GM10847 (cell line): Measurements from ENCODE around the gene RANBP1.

Experiments used
- POLR2A ChIP-seq: IDR thresholded peaks from 2 replicates; pipeline ENCODE4 v1.6.1; 2011; ENCODE audit not compliant: insufficient read length; ENCODE audit errors: extremely low read depth

RANBP1 gene

DNA sequence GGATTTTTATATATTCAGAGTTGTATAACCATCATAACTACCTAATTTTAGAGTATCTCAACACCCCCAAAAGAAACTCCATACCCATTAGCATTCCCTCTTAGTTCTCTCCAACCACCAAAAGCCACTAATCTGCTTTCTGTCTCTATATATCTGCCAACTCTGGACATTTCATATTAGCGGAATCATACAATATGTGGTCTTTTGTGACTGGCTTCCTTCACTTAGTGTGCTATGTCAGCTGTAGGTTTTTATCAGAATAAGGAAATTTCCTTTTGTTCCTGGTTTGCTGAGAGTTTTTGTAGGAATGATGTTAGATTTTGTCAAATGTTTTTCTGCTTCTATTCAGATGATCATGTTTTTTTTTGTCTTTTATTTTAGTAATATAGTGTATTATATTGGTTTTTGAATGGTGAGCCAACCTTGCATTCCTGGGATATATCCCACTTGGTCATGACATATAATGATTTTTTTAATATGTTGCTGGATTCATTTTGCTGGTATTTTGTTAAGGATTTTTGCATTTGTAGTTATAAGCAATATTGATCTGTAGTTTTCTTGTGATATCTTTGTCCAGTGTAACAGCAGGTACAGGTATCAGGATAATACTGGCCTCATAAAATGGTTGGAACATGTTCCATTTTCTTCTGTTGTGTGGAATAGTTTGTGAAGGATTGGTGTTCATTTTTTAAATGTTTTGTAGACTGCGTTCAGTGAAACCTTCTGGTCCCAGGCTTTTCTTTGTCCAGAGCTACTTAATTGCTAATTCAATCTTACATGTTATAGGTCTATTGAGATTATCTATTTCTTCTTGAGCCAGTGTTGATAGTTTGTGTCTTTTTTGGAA, 19.1 kb upstream of the RANBP1 start:
- no peak for TF ChIP-seq POLR2A

- TF ChIP-seq POLR2A, result no peak
These were observed 16.7 kb upstream of the RANBP1 start for GRCh38 chr22:20099099-20099711.

DNA sequence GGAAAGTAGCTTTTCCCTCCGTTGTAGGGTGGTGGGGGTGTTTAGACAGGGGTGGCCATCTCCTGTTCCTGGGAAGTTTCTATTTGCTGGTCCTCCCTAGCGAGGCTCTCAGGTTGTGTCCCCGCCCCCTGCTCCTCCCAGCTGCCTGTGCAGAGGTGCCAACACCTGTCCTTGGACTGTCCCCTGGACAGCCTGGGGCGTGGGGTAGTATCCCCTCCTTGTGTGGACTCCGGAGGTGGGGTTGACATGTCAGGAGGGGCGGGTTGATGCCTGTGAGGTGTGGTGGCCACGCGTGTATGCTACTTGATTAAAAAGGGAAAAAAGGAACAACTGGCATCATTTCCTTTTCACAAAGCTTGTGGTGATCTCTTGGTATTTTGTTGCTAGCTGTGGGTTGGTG, 14.3 kb upstream of the RANBP1 start:
- no peak for TF ChIP-seq POLR2A

DNA sequence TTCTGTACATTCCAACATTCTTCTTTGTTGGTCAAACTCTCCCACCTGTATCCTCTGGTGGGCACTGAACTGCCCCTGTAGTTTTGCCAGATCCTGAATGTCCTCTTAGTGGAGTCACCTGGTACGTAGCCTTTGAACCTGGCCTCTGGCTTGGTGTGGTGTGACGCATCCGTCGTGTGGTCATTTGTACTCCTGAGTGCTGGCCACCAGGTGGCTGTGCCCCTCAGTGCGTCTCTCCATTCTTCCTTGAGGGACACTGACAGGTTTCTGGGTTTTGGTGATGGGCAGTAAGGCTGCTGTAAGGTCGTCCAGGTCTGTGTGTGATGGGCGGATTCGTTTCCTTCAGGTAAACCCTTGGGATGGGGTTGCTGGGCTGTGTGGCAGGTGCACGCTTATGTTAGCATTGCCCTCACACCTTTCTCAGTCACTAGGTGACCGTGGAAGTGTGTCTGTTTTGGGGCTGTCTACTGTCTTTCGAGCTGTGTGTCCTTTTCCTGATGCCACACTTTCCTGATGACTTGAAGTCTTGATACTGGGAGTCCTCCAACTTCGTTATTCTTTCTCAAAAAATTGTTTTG, 13.6 kb upstream of the RANBP1 start:
- TF ChIP-seq POLR2A, result no peak

DNA sequence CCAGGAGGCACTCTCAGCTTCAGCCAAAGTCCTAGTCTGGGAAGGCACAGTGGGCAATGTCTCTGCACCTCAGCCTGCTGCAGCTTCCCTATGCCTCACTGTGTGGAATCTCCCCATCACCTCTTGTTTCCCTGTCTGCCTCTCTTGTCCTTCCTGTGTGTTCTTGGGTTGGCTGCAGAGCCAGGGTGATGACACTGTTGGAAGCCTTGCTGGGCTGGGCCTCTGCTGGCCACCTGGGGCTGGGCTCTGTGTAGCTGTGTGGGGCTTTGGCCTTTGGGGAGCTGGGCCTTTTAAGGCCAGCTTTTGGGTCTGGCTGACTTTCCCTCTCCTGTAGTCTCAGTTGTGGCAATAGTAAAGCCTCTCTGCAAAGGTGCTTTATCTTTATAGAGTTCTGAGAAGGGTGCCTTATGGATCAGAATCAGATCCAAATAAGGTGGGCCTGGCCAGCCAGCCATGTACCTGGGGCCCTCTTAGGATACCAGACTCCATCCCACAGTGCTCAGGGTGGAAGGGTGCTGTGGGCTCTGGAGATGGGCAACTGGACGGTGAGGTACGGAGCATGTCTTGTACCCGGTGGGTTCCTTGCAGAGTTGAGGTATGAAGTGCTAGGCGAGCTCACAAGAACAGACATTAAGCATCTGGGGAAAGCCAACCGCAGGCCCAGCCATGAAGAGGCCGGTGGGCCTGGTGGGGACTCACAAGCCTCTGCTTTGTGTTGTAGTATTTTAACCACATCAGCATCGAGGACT, 10.3 kb upstream of the RANBP1 start:
- no peak for TF ChIP-seq POLR2A

DNA sequence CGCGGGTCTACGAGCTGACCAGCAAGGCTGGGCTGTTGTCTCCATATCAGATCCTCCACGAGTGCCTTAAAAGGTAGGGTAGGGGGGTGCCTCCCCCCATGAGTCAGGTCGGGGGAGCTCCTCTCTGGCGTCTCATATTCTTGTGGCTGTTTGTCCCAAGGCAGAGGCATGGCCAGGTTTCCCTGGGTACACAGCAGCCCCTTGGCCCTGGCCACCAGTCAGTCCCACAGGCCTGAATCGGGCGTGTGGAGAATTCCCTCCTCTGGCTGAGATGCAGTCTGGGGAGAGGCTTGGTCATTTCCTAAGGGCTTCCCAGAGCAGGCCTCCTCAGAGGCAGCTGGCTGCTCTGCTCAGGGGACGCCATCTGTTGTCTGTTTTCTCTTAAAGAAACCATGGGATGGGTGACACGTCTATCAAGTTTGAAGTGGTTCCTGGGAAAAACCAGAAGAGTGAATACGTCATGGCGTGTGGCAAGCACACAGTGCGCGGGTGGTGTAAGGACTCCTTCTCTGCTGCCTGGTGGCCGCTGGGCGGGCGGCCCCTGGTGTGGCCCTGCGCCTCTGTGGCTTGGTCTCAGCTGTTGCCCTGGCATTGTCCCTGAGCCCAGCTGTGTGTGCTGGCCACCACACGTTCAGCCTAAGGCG, 9.6 kb upstream of the RANBP1 start:
- TF ChIP-seq POLR2A, result no peak

- TF ChIP-seq POLR2A, result no peak
These were observed 9.1 kb upstream of the RANBP1 start for GRCh38 chr22:20106849-20107237.

- TF ChIP-seq POLR2A, result no peak
These were observed 8.4 kb upstream of the RANBP1 start for GRCh38 chr22:20107471-20107901.

- no peak for TF ChIP-seq POLR2A
These were observed 7.8 kb upstream of the RANBP1 start for GRCh38 chr22:20107951-20108756.

- TF ChIP-seq POLR2A, result no peak
These were observed 7.1 kb upstream of the RANBP1 start for GRCh38 chr22:20108757-20109230.

GRCh38 chr22:20109411-20110358, 6.2 kb upstream of the RANBP1 start:
- no peak for TF ChIP-seq POLR2A

DNA sequence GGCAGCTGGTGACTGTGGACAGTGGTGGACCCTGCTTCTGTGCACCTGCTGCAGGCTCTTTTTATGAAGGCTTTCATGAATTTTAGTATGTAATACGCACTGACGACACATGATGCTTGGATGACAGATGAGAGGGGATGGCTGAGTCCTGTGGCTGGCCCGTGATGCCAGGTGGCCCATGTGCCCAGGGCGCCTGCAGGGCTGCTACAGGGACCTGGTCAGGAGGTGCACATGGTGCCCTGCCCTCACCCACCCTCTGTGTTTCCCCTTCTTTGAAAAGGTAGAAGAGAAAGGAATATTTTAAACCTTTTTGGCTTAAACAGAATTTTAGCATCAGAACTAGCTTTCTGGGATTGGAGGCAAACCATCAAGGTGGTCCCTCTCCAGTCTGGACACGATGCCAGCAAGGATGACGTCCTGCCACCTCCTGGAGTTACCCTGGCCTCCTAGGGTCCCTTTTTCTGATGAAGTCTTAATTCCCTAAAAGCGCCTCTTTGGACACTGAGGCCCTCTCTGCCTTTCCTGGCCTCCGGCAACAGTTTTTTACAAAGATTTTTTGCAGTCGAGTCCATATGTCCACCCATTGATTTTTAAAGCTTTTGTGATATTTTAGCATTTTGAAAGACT, 5.4 kb upstream of the RANBP1 start:
- TF ChIP-seq POLR2A, result no peak
